ENCODE results near the gene SBF2.

Gene SBF2

DNA sequence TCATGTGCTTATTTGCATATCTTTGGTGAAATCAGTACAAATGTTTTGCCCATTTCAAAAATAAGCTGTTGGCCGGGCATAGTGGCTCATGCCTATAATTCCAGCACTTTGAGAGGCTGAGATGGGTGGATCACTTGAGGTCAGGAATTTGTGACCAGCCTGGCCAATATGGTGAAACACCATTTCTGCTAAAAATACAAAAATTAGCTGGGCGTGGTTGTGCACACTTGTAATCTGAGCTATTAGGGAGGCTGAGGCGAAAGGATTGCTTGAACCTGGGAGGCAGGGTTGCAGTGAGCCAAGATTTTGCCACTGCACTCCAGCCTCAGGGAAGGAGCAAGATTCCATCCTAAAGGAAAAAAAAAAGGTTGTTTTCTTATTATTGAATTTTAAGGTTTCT is 494.1 kb downstream of the SBF2 start:
- Histone ChIP-seq H3K9me2 (replicated peaks; ENCODE audit: control insufficient read depth, low read length) (no peaks in the 10 kb centered on the region), H3K27ac (ENCODE audit: low read depth, low read length) (no peak overlapping the region), H3K4me2 (ENCODE audit: low read length) (no peak overlapping the region), H4K20me1 (ENCODE audit: control insufficient read depth, insufficient read depth, low read depth, low read length) (no peaks in the 10 kb centered on the region), H3K4me3 (ENCODE audit: low read length) (no peak overlapping the region), H3K36me3 (ENCODE audit: control insufficient read depth, low read length) (no peaks in the 10 kb centered on the region), H3K9me3 (ENCODE audit: control insufficient read depth, insufficient read depth, low read length) (no peaks in the 10 kb centered on the region), H3K4me1 (ENCODE audit: control insufficient read depth, low read length) (peaks cover 12% of the 10 kb centered on the region), H3F3A (ENCODE audit: control insufficient read depth, insufficient read depth) (no peaks in the 10 kb centered on the region), H3K27me3 (ENCODE audit: control insufficient read depth, low read length) (no peaks in the 10 kb centered on the region), H3K79me2 (ENCODE audit: control insufficient read depth, low read length) (no peaks in the 10 kb centered on the region)
- TF ChIP-seq CTCF (IDR thresholded peaks at IDR 0.05; ENCODE audit: low read depth, low read length, poor library complexity, severe bottlenecking) (no peak), EZH2phosphoT487 (IDR thresholded peaks at IDR 0.05; ENCODE audit: borderline replicate concordance, low read length) (no peak)

DNA sequence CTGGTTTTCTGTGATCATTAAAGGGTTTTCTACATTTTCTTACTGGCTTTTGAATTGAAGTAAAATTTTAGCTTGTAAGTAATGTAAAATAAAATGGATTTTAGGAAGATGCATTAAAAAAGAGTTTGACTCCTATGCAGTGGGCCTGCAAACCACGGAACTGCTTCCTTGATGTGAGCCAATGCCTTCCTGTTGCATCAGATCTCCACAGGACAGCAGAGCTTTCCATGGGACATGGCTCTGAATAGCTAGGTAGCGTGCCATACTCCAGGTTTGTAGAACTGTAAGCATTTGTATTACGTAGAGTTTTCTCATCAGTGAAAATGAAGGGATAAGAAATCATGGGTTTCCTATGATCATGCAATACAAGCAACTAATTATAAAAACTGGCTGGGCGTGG is 496.7 kb downstream of the SBF2 start:
- Histone ChIP-seq H3K27me3 (ENCODE audit: control insufficient read depth, low read length) (no peaks in the 10 kb centered on the region), H3K4me2 (ENCODE audit: low read length) (no peak overlapping the region), H3K9me2 (replicated peaks; ENCODE audit: control insufficient read depth, low read length) (no peaks in the 10 kb centered on the region), H3K4me1 (ENCODE audit: control insufficient read depth, low read length) (peaks cover 8% of the 10 kb centered on the region), H4K20me1 (ENCODE audit: control insufficient read depth, insufficient read depth, low read depth, low read length) (no peaks in the 10 kb centered on the region), H3K4me3 (ENCODE audit: low read length) (no peak overlapping the region), H3F3A (ENCODE audit: control insufficient read depth, insufficient read depth) (no peaks in the 10 kb centered on the region), H3K79me2 (ENCODE audit: control insufficient read depth, low read length) (no peaks in the 10 kb centered on the region), H3K27ac (ENCODE audit: low read depth, low read length) (no peak overlapping the region), H3K9me3 (ENCODE audit: control insufficient read depth, insufficient read depth, low read length) (no peaks in the 10 kb centered on the region), H3K36me3 (ENCODE audit: control insufficient read depth, low read length) (no peaks in the 10 kb centered on the region)
- TF ChIP-seq CTCF (IDR thresholded peaks at IDR 0.05; ENCODE audit: low read depth, low read length, poor library complexity, severe bottlenecking) (no peak), EZH2phosphoT487 (IDR thresholded peaks at IDR 0.05; ENCODE audit: borderline replicate concordance, low read length) (no peak)

DNA sequence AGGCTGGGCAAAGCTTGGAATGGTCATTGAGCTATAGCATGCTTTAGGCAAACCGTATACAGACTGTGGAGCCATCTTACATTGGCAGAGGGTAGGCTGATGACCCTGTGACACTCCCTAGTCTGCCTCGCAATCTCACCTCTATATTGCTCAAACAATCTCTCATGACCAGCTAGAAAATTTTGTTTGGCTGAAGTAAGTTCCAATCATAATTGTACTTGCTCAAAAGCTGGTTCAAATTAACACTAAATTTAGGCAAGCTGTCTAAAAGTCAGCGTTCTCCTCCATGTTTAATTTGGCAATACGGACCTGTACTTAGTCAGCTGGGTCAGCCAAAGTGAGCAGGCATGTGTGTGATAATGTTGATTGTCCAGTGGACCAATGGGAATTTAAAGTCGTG is 497.2 kb downstream of the SBF2 start:
- H3K36me3 ChIP-seq (ENCODE audit: control insufficient read depth, low read length): no peaks in the 10 kb centered on the region
- H3K27ac ChIP-seq (ENCODE audit: low read depth, low read length): no peak overlapping the region
- H3F3A ChIP-seq (ENCODE audit: control insufficient read depth, insufficient read depth): no peaks in the 10 kb centered on the region
- H3K27me3 ChIP-seq (ENCODE audit: control insufficient read depth, low read length): no peaks in the 10 kb centered on the region
- peaks cover 6% of the 10 kb centered on the region; the same call in 1 of the 2 replicates for H3K4me1 ChIP-seq (ENCODE audit: control insufficient read depth, low read length)
- no peak overlapping the region for H3K4me2 ChIP-seq (ENCODE audit: low read length)
- H4K20me1 ChIP-seq (ENCODE audit: control insufficient read depth, insufficient read depth, low read depth, low read length): no peaks in the 10 kb centered on the region
- no peaks in the 10 kb centered on the region for H3K79me2 ChIP-seq (ENCODE audit: control insufficient read depth, low read length)
- H3K9me3 ChIP-seq (ENCODE audit: control insufficient read depth, insufficient read depth, low read length): no peaks in the 10 kb centered on the region
- no peak overlapping the region for H3K4me3 ChIP-seq (ENCODE audit: low read length)
- TF ChIP-seq CTCF (IDR thresholded peaks at IDR 0.05; ENCODE audit: low read depth, low read length, poor library complexity, severe bottlenecking) (no peak), EZH2phosphoT487 (IDR thresholded peaks at IDR 0.05; ENCODE audit: borderline replicate concordance, low read length) (no peak)
- H3K9me2 ChIP-seq (replicated peaks; ENCODE audit: control insufficient read depth, low read length): no peaks in the 10 kb centered on the region

DNA sequence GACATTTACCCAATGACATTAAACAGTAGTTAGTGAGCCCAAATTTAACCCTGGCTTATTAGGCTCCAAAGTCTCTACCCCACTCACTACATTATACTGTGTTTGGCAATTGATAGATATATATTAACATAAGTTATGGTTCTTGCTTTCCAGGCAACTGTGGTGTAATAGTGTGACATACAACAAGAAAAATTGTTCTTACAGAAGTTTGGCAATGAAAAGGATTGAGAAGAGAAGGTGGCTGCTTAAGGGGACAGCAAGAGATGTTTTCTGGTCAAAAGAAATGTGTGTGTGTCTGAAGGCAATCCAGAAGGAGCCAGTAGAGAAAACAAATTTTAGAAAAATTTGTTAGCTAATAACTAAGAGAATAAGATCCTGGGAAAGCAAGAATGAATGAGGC is 497.8 kb downstream of the SBF2 start:
- H3F3A ChIP-seq (ENCODE audit: control insufficient read depth, insufficient read depth): no peaks in the 10 kb centered on the region
- no peaks in the 10 kb centered on the region for H3K9me3 ChIP-seq (ENCODE audit: control insufficient read depth, insufficient read depth, low read length)
- H3K4me1 ChIP-seq (ENCODE audit: control insufficient read depth, low read length): peaks cover 3% of the 10 kb centered on the region; the same call in 1 of the 2 replicates
- no peaks in the 10 kb centered on the region for H3K27me3 ChIP-seq (ENCODE audit: control insufficient read depth, low read length)
- no peak overlapping the region for H3K4me3 ChIP-seq (ENCODE audit: low read length)
- no peaks in the 10 kb centered on the region for H4K20me1 ChIP-seq (ENCODE audit: control insufficient read depth, insufficient read depth, low read depth, low read length)
- no peak overlapping the region for H3K4me2 ChIP-seq (ENCODE audit: low read length)
- H3K79me2 ChIP-seq (ENCODE audit: control insufficient read depth, low read length): no peaks in the 10 kb centered on the region
- H3K27ac ChIP-seq (ENCODE audit: low read depth, low read length): no peak overlapping the region
- H3K9me2 ChIP-seq (replicated peaks; ENCODE audit: control insufficient read depth, low read length): no peaks in the 10 kb centered on the region
- no peaks in the 10 kb centered on the region for H3K36me3 ChIP-seq (ENCODE audit: control insufficient read depth, low read length)
- TF ChIP-seq CTCF (IDR thresholded peaks at IDR 0.05; ENCODE audit: low read depth, low read length, poor library complexity, severe bottlenecking): no peak
- no peak for TF ChIP-seq EZH2phosphoT487 (IDR thresholded peaks at IDR 0.05; ENCODE audit: borderline replicate concordance, low read length)
